ENCODE data around the gene CDH4. TPM values are rescaled to one million over a fixed set of nuclear protein-coding genes. Genes with fewer than 3 reads are reported as not detected.

The CDH4 gene
- total and polyA plus RNA-seq, 2 of the 8 experiments (the other 6 are each of a cell fraction or from before 2014, with no cell fraction given) = 4.3 to 7.9 TPM

- no peaks in the 10 kb centered on the region for H3K79me1 ChIP-seq (ENCODE audit: low read depth, low read length)
- H3K79me2 ChIP-seq (ENCODE audit: control insufficient read depth in 1 of 2, insufficient read depth in 2 of 2, low read length in 2 of 2) = no peaks in the 10 kb centered on the region
- no peak for FAIRE-seq
- no peak overlapping the region for H2AFZ ChIP-seq (ENCODE audit: low read length)
- WGBS, 2 experiments (ENCODE audit: extremely low coverage in 1 of 2, insufficient coverage in 1 of 2, insufficient read length in 1 of 2, insufficient replicate concordance in 2 of 2, low coverage in 1 of 2, low lambda C conversion rate in 2 of 2, missing lambda C conversion rate in 1 of 2) = 88% methylated on average over 9 of the region's 9 CpGs; no CpG with 5 or more reads in 1 of the 2 experiments
- H3K27me3 ChIP-seq (replicated peaks in 1 of 4; ENCODE audit: control insufficient read depth in 3 of 4, extremely low read depth in 1 of 4, insufficient read depth in 3 of 4, low read length in 3 of 4) = peaks cover 0 to 8% (median 0%) of the 10 kb centered on the region in 4 experiments; a peak in 3 of 7 replicates
- no peak overlapping the region for H2BK15ac ChIP-seq (ENCODE audit: low read length)
- no peak overlapping the region for H2BK120ac ChIP-seq (replicated peaks; ENCODE audit: low read depth, low read length)
- H2BK5ac ChIP-seq (ENCODE audit: low read depth, low read length) = no peak overlapping the region
- ChIA-PET CTCF (ENCODE audit: partially characterized antibody) (interaction anchor here (0.9 to 1.5 kb wide), 3 partner anchors 9 to 20 kb away, joined by 3 to 6 read pairs (median 3); no protein-coding TSS in a partner anchor), POLR2A (ENCODE audit: partially characterized antibody) (interaction anchor here (1.3 kb wide), 1 partner anchor 9 kb away, joined by 3 read pairs; no protein-coding TSS in a partner anchor)
- no peak overlapping the region for H3K56ac ChIP-seq (replicated peaks; ENCODE audit: insufficient read length, low read depth, low read length)
- no peaks in the 10 kb centered on the region for H3K36me3 ChIP-seq (ENCODE audit: control insufficient read depth in 2 of 4, insufficient read depth in 4 of 4, low read length in 3 of 4)
- H3K14ac ChIP-seq (ENCODE audit: insufficient read length) = no peak overlapping the region
- no peak overlapping the region for H4K8ac ChIP-seq (ENCODE audit: extremely low read depth, insufficient read depth, low read length)
- H4K5ac ChIP-seq (ENCODE audit: insufficient read length, low read depth, low read length) = no peak overlapping the region
- no peaks in the 10 kb centered on the region for H3K4me1 ChIP-seq (replicated peaks in 1 of 4; ENCODE audit: control insufficient read depth in 3 of 4, insufficient read depth in 4 of 4, low read length in 3 of 4)
- no peak overlapping the region for H2BK20ac ChIP-seq (ENCODE audit: low read length)
- H3K27ac ChIP-seq (ENCODE audit: low read depth, low read length) = no peak overlapping the region
- no peak overlapping the region for H3K4ac ChIP-seq (replicated peaks; ENCODE audit: insufficient read length, low read depth, low read length)
- peak overlapping the region; percentile 42; the same call in 1 of the 2 replicates for H2AK5ac ChIP-seq (ENCODE audit: low read depth, low read length)
- TF ChIP-seq RAD21 (IDR thresholded peaks at IDR 0.05 in 1 of 2, conservative IDR thresholded peaks at IDR 0.05 in 1 of 2; ENCODE audit: low read depth in 2 of 2, low read length in 2 of 2) (no peak), CHD1 (IDR thresholded peaks at IDR 0.05; ENCODE audit: low read depth, low read length) (no peak), HDAC2 (IDR thresholded peaks at IDR 0.05; ENCODE audit: borderline replicate concordance in 1 of 2, low read depth in 2 of 2, low read length in 2 of 2) (no peak), SP2 (IDR thresholded peaks at IDR 0.05; ENCODE audit: low read length) (no peak), SRF (IDR thresholded peaks at IDR 0.05; ENCODE audit: low read depth, low read length) (no peak), RFX5 (IDR thresholded peaks at IDR 0.05; ENCODE audit: borderline replicate concordance, low read depth, low read length) (no peak), CREB1 (IDR thresholded peaks at IDR 0.05) (no peak), RNF2 (IDR thresholded peaks at IDR 0.05; ENCODE audit: borderline replicate concordance, low read depth, low read length, missing control alignments, poor library complexity, severe bottlenecking) (no peak), BACH1 (IDR thresholded peaks at IDR 0.05; ENCODE audit: low read length) (no peak), TBP (IDR thresholded peaks at IDR 0.05; ENCODE audit: low read depth, low read length) (no peak), YY1 (IDR thresholded peaks at IDR 0.05; ENCODE audit: low read depth, low read length) (no peak), SP4 (IDR thresholded peaks at IDR 0.05; ENCODE audit: low read length) (no peak), BRCA1 (IDR thresholded peaks at IDR 0.05; ENCODE audit: low read depth, low read length) (no peak)
- H4K91ac ChIP-seq (replicated peaks; ENCODE audit: insufficient read length, low read length) = no peak overlapping the region
- H4K20me1 ChIP-seq (replicated peaks in 1 of 2; ENCODE audit: control insufficient read depth in 1 of 2, insufficient read depth in 2 of 2, low read length in 2 of 2) = no peaks in the 10 kb centered on the region
- no peaks in the 10 kb centered on the region for H3K23me2 ChIP-seq (ENCODE audit: low read depth, low read length)
- DNase-seq (ENCODE audit: low read depth in 1 of 2, low spot score in 2 of 2) = no peak
- no peak overlapping the region for H3K4me2 ChIP-seq (ENCODE audit: insufficient read depth in 1 of 2, low read depth in 2 of 2, low read length in 2 of 2)
- H3K9me3 ChIP-seq (ENCODE audit: insufficient read depth in 2 of 2, low read depth in 1 of 2, low read length in 1 of 2) = peaks cover 21% of the 10 kb centered on the region in 2 experiments
- no peak overlapping the region for H3K4me3 ChIP-seq (ENCODE audit: extremely low read depth in 1 of 4, insufficient read depth in 2 of 4, low read depth in 3 of 4, low read length in 4 of 4)
- H2BK12ac ChIP-seq (ENCODE audit: low read depth, low read length) = no peak overlapping the region
- H3K18ac ChIP-seq (ENCODE audit: extremely low read depth, low read length) = no peak overlapping the region
- H3K23ac ChIP-seq (ENCODE audit: insufficient read length) = no peak overlapping the region
- H3K9ac ChIP-seq (replicated peaks in 1 of 4; ENCODE audit: extremely low read depth in 1 of 4, low read depth in 3 of 4, low read length in 3 of 4) = no peak overlapping the region
These were observed 460.6 kb downstream of the CDH4 start for GRCh38 chr20:61712688-61713087.

All from H1 (cell line).